G401.6 (cell line): ENCODE results near the gene MAP2K1.
A peak's percentile ranks its signal among the peaks of the same experiment; 100 is the strongest.

Experiments used
- FAIRE-seq: peaks from 2 replicates; lab custom pipeline; 2012; peaks lifted over from hg19 to GRCh38; lab: Jason Lieb, UNC

Gene MAP2K1

GRCh38 chr15:66505430-66505811, 118.7 kb downstream of the MAP2K1 start:
- FAIRE-seq, result no peak

- FAIRE-seq, result no peak
Observed at GRCh38 chr15:66505818-66506217, 119.1 kb downstream of the MAP2K1 start.

GRCh38 chr15:66508293-66508883, 121.7 kb downstream of the MAP2K1 start:
- no peak for FAIRE-seq

- FAIRE-seq, result no peak
Observed at GRCh38 chr15:66514586-66514985, 127.9 kb downstream of the MAP2K1 start.

GRCh38 chr15:66515901-66516322, 129.2 kb downstream of the MAP2K1 start:
- no peak for FAIRE-seq

- FAIRE-seq, result peak; percentile 33
Observed at GRCh38 chr15:66523926-66524325, 137.2 kb downstream of the MAP2K1 start.

GRCh38 chr15:66524838-66525237, 138.1 kb downstream of the MAP2K1 start:
- no peak for FAIRE-seq

GRCh38 chr15:66535056-66535455, 148.3 kb downstream of the MAP2K1 start:
- no peak for FAIRE-seq
